SU-DHL-6 (cell line): ENCODE results near the gene TSKS.
A peak's percentile ranks its signal among the peaks of the same experiment; 100 is the strongest.

Experiments used
- H2AFZ ChIP-seq: fragments of 200-600 bp; sonication (generic); 2 replicates; pipeline ENCODE4 v1.6.1; 2014; ENCODE audit warnings: low read depth, mild to moderate bottlenecking, moderate library complexity, mixed read lengths, antibody characterized with exemption, low read length; ENCODE audit not compliant: severe bottlenecking
- H3F3A ChIP-seq: fragments of 200-600 bp; shearing (Covaris generic); 2 replicates; pipeline ENCODE4 v1.6.0; 2016; ENCODE audit warnings: antibody characterized with exemption, mild to moderate bottlenecking; ENCODE audit not compliant: insufficient read depth
- H3K27ac ChIP-seq: fragments of 200-600 bp; sonication (generic); 2 replicates; pipeline ENCODE4 v1.5.1; 2016; ENCODE audit warnings: low read depth, mild to moderate bottlenecking, low read length, moderate library complexity, mixed read lengths
- H3K27me3 ChIP-seq: fragments of 200-600 bp; sonication (generic), shearing (Covaris generic); 2 replicates; pipeline ENCODE4 v1.6.0; 2014; ENCODE audit warnings: mild to moderate bottlenecking, low read length
- H3K36me3 ChIP-seq: fragments of 200-600 bp; sonication (generic); 2 replicates; pipeline ENCODE4 v1.6.1; 2014; ENCODE audit warnings: mild to moderate bottlenecking, low read length, mixed read lengths
- H3K4me2 ChIP-seq: fragments of 300-600, 200-600 bp; shearing (Covaris generic), sonication (generic); 2 replicates; pipeline ENCODE4 v1.6.0; 2014; ENCODE audit warnings: low read length, low read depth, mild to moderate bottlenecking; ENCODE audit not compliant: poor library complexity, severe bottlenecking
- H3K4me3 ChIP-seq: fragments of 200-600 bp; sonication (generic); 2 replicates; pipeline ENCODE4 v1.5.1; 2014; ENCODE audit warnings: antibody characterized with exemption, low read length, mild to moderate bottlenecking, mixed read lengths; ENCODE audit not compliant: insufficient read depth, poor library complexity, severe bottlenecking
- H3K79me2 ChIP-seq: fragments of 200-600 bp; sonication (generic); 2 replicates; pipeline ENCODE4 v1.6.1; 2014; ENCODE audit warnings: mild to moderate bottlenecking, low read length, moderate library complexity; ENCODE audit not compliant: insufficient read depth
- H3K9ac ChIP-seq: fragments of 200-600 bp; sonication (generic); 2 replicates; pipeline ENCODE4 v1.7.0; 2014; ENCODE audit warnings: mild to moderate bottlenecking, low read length
- H3K9me2 ChIP-seq: fragments of 200-600 bp; sonication (generic); replicated peaks from 2 replicates; pipeline ENCODE4 v1.6.1; 2014; ENCODE audit warnings: low read length; ENCODE audit not compliant: insufficient read depth
- H3K9me3 ChIP-seq: fragments of 200-600 bp; sonication (generic); 2 replicates; pipeline ENCODE4 v1.6.1; 2014; ENCODE audit warnings: low read length, mixed read lengths; ENCODE audit not compliant: insufficient read depth
- H4K20me1 ChIP-seq: fragments of 200-600 bp; sonication (generic); 2 replicates; pipeline ENCODE4 v1.6.1; 2014; ENCODE audit warnings: low read depth, mild to moderate bottlenecking, antibody characterized with exemption, low read length, moderate library complexity, mixed read lengths
- EZH2phosphoT487 ChIP-seq: fragments of 200-600 bp; sonication (generic), shearing (Covaris generic); conservative IDR thresholded peaks from 2 replicates; pipeline ENCODE4 v1.6.1; 2018; ENCODE audit warnings: mild to moderate bottlenecking, antibody characterized with exemption, low read length, moderate library complexity, mixed read lengths
- TF ChIP-seq, protein P1 (sequence below): fragments of 200-600 bp; sonication (generic); IDR thresholded peaks from one replicate; pipeline ENCODE4 v1.5.1; 2017; ENCODE audit warnings: antibody characterized with exemption, mild to moderate bottlenecking, low read length, moderate library complexity; ENCODE audit not compliant: insufficient read depth, poor library complexity, severe bottlenecking

TSKS gene

DNA sequence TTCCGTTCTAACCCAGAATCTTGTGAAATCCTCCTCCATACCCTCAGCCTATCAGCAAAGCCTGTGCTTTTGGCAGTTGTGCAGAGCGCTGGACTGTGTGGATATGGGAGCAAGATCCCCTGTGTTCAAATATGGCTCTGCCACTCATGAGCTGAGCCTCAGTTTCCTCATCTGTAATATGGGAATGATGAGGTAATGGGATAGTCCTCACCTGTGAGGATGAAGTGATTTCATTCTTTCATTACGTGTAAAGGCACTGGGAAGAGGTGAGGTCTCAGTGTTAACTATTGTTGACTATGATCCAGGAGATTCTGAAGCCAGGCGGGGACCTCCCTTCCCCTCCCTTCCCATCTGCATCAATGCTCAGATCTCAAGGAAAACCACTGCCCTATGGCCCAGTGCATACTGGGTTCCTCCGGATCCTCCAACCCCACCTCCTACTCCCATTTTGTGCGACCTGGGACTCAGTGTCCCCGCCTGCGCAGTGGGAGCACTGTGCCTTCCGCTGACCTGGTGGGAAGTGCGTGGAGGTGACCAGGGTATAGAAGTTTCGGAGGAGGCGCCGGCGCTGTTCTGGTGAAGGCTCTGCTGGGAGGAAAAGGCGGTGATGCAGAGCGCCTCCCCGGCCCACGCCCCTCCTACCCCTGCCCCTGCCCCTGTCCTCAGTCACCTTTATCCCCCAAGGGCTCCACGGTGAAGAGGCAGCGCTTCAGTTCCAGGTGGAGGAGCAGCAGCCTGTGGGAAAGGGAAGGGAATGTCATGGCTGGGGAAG, 45.0 kb upstream of the TSKS start:
- Histone ChIP-seq H3K36me3 (no peaks in the 10 kb centered on the region), H3K9me2 (no peaks in the 10 kb centered on the region), H3K27ac (no peak overlapping the region), H3K9me3 (no peaks in the 10 kb centered on the region), H3F3A (0 out of 2 replicates have a peak, but pooled peaks cover 9% of the 10 kb centered on the region), H3K4me2 (no peak overlapping the region), H3K79me2 (no peaks in the 10 kb centered on the region), H3K9ac (no peak overlapping the region), H2AFZ (no peak overlapping the region), H4K20me1 (no peaks in the 10 kb centered on the region), H3K4me3 (no peak overlapping the region), H3K27me3 (no peaks in the 10 kb centered on the region)
- TF ChIP-seq, protein P1, sequence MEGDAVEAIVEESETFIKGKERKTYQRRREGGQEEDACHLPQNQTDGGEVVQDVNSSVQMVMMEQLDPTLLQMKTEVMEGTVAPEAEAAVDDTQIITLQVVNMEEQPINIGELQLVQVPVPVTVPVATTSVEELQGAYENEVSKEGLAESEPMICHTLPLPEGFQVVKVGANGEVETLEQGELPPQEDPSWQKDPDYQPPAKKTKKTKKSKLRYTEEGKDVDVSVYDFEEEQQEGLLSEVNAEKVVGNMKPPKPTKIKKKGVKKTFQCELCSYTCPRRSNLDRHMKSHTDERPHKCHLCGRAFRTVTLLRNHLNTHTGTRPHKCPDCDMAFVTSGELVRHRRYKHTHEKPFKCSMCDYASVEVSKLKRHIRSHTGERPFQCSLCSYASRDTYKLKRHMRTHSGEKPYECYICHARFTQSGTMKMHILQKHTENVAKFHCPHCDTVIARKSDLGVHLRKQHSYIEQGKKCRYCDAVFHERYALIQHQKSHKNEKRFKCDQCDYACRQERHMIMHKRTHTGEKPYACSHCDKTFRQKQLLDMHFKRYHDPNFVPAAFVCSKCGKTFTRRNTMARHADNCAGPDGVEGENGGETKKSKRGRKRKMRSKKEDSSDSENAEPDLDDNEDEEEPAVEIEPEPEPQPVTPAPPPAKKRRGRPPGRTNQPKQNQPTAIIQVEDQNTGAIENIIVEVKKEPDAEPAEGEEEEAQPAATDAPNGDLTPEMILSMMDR, result no peak
- no peak for TF ChIP-seq EZH2phosphoT487

DNA sequence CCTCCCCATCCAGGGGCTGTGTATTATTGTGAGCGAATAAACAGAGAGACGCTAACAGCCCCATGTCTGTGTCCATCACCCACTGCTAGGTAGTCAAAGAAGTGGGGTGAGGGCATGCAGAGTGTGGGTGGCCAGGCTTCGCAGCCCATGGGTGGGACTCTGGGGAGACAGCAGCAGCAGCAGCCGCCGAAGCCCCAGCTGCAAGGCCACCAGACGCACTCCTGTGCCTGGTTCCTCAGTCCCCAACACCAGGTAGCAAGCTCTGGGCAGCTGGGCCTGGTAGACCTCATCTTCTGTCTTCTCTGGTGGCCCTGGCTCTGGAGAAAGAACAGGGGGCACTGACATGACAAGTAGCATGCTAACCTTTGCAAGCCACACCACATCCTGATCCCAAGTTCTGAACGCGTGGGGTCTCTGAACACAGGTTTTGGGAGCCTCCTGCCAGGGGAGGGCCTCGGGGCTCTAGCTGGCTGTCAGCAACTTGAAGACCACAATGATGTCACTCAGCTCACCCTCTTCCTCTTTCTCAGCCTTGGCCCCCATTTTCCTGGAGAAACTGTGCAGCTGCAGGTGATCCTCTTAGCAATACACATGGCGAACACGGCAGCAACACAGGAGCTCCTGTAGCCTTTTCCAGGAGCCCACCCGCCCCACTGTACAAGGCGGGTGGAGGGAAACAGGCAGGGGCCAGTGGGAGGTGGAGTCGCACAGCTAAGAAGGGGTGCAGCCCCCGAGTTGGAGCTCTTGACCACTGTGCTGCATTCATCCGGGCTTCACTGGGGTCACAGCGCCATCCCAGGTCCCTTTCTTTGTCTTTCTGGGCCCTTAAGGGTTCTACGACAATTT, 44.2 kb upstream of the TSKS start:
- Histone ChIP-seq H3K27me3 (no peaks in the 10 kb centered on the region), H3K9me3 (no peaks in the 10 kb centered on the region), H3K9me2 (no peaks in the 10 kb centered on the region), H3K79me2 (no peaks in the 10 kb centered on the region), H3K9ac (no peak overlapping the region), H3K36me3 (no peaks in the 10 kb centered on the region), H3K27ac (peak overlapping the region; percentile 20; the same call in 1 of the 2 replicates), H3K4me3 (no peak overlapping the region), H3K4me2 (no peak overlapping the region), H4K20me1 (no peaks in the 10 kb centered on the region), H3F3A (0 out of 2 replicates have a peak, but pooled peaks cover 6% of the 10 kb centered on the region), H2AFZ (no peak overlapping the region)
- no peak for TF ChIP-seq EZH2phosphoT487
- TF ChIP-seq, protein P1, result no peak

DNA sequence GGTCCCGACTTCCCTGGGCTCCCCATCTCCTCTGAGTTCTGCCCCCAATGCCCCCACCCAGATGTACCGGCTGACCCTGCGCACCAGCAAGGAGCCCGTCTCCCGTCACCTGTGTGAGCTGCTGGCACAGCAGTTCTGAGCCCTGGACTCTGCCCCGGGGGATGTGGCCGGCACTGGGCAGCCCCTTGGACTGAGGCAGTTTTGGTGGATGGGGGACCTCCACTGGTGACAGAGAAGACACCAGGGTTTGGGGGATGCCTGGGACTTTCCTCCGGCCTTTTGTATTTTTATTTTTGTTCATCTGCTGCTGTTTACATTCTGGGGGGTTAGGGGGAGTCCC, 43.5 kb upstream of the TSKS start:
- H3K4me2 ChIP-seq, result no peak overlapping the region
- no peaks in the 10 kb centered on the region for H3K27me3 ChIP-seq
- no peak overlapping the region for H3K4me3 ChIP-seq
- TF ChIP-seq EZH2phosphoT487, result no peak
- TF ChIP-seq, protein P1, result no peak
- no peaks in the 10 kb centered on the region for H3K9me2 ChIP-seq
- H3K9me3 ChIP-seq, result no peaks in the 10 kb centered on the region
- no peak overlapping the region for H3K9ac ChIP-seq
- no peaks in the 10 kb centered on the region for H3K36me3 ChIP-seq
- 0 out of 2 replicates have a peak, but pooled peaks cover 3% of the 10 kb centered on the region for H3F3A ChIP-seq
- no peak overlapping the region for H3K27ac ChIP-seq
- H4K20me1 ChIP-seq, result no peaks in the 10 kb centered on the region
- H3K79me2 ChIP-seq, result no peaks in the 10 kb centered on the region
- H2AFZ ChIP-seq, result no peak overlapping the region
